ENCODE measurements around the gene MOGAT1. TPM values are rescaled to one million over a fixed set of nuclear protein-coding genes. Genes with fewer than 3 reads are reported as not detected.
"Not testable (repeated sequence)": the region's sequence is repeated elsewhere in the genome, so short reads cannot be mapped to it uniquely, and the experiment has no call there.

The MOGAT1 gene
- total and polyA plus RNA-seq, 9 of the 15 experiments (the other 6 are each of a cell fraction or from before 2014, with no cell fraction given): not detected

- intact Hi-C loops (cut with micrococcal nuclease): loop anchor here (5.0 kb wide), 2 partner anchors 279 to 409 kb away; no protein-coding TSS in a partner anchor
- H3K79me2 ChIP-seq (ENCODE audit: control insufficient read depth, insufficient read depth, low read length); H3K36me3 ChIP-seq (ENCODE audit: control insufficient read depth, insufficient read depth, low read length); H2AFZ ChIP-seq (ENCODE audit: low read depth, low read length); H3K27ac ChIP-seq (ENCODE audit: extremely low read depth, low read depth, low read length); H3K4me2 ChIP-seq (ENCODE audit: insufficient read depth, low read length); H3K9me1 ChIP-seq (ENCODE audit: control insufficient read depth, insufficient read depth, low read length); H4K20me1 ChIP-seq (replicated peaks; ENCODE audit: control insufficient read depth, insufficient read depth, low read length); H3K4me1 ChIP-seq (replicated peaks in 1 of 2; ENCODE audit: control insufficient read depth in 2 of 2, insufficient read depth in 2 of 2, low read length in 2 of 2); DNase-seq (ENCODE audit: extremely low read depth in 1 of 4, low spot score in 3 of 4); BruUV-seq (replicated peaks); H3K9me3 ChIP-seq (replicated peaks; ENCODE audit: control insufficient read depth, insufficient read depth, low read depth, low read length); H3K27me3 ChIP-seq (ENCODE audit: control insufficient read depth in 2 of 2, insufficient read depth in 2 of 2, low read length in 2 of 2); POLR2A ChIA-PET; FAIRE-seq; ATAC-seq; H3K4me3 ChIP-seq; H3K9ac ChIP-seq (ENCODE audit: insufficient read depth in 1 of 2, low read depth in 2 of 2, low read length in 2 of 2): not testable (repeated sequence)
- TF ChIP-seq ZNF431 (CRISPR knock-in tag; IDR thresholded peaks at IDR 0.05): peak; percentile 91
- in situ Hi-C loops (cut with MboI): loop anchor here (10.0 kb wide), 1 partner anchor 231 kb away; no protein-coding TSS in a partner anchor
- WGBS (ENCODE audit: insufficient coverage, low coverage, missing lambda C conversion rate): 26% methylated on average over 5 of the region's 5 CpGs
- CTCF ChIA-PET (ENCODE audit: low intra/inter-chr PET ratio): interaction anchor here (0.5 to 1.7 kb wide), 3 partner anchors 192 to 263 kb away, joined by 3 to 6 read pairs (median 4); no protein-coding TSS in a partner anchor
Measured at GRCh38 chr2:222693413-222693812, 22.0 kb downstream of the MOGAT1 start.

GRCh38 chr2:222693837-222694236, 22.4 kb downstream of the MOGAT1 start:
- BruUV-seq (replicated peaks): no TSS peak
- in situ Hi-C loops (cut with MboI): loop anchor here (10.0 kb wide), 1 partner anchor 231 kb away; no protein-coding TSS in a partner anchor
- no peak for TF ChIP-seq U2AF1 (optimal IDR thresholded peaks at IDR 0.05; ENCODE audit: low read depth, low read length)
- no peak for TF ChIP-seq TSHZ1 (CRISPR knock-in tag; IDR thresholded peaks at IDR 0.05)
- TF ChIP-seq CBFA2T2 (conservative IDR thresholded peaks at IDR 0.05): no peak
- peak in 2 of 3 experiments; percentile 27 to 43; a peak in 3 of 6 replicates for TF ChIP-seq CTCF (IDR thresholded peaks at IDR 0.05 in 2 of 3, conservative IDR thresholded peaks at IDR 0.05 in 1 of 3; ENCODE audit: insufficient read depth in 2 of 3, low read depth in 1 of 3, low read length in 3 of 3)
- TF ChIP-seq RAD21 (CRISPR knock-in tag; conservative IDR thresholded peaks at IDR 0.05 in 1 of 2, IDR thresholded peaks at IDR 0.05 in 1 of 2): peak in 1 of 2 experiments; percentile 51; a peak in 2 of 4 replicates
- no peak for TF ChIP-seq NEUROD1 (IDR thresholded peaks at IDR 0.05; ENCODE audit: borderline replicate concordance, low read depth, low read length, partially characterized antibody)
- TF ChIP-seq ZNF589 (CRISPR knock-in tag; IDR thresholded peaks at IDR 0.05; ENCODE audit: low read depth): no peak

More at GRCh38 chr2:222693837-222694236, 22.4 kb downstream of the MOGAT1 start:
- H3K9ac ChIP-seq (ENCODE audit: insufficient read depth in 1 of 2, low read depth in 2 of 2, low read length in 2 of 2): no peak overlapping the region
- FAIRE-seq: no peak
- peaks cover 0 to 4% of the 10 kb centered on the region in 2 experiments; a peak in 1 of 5 replicates for H3K4me1 ChIP-seq (replicated peaks in 1 of 2; ENCODE audit: control insufficient read depth in 2 of 2, insufficient read depth in 2 of 2, low read length in 2 of 2)
- H2AFZ ChIP-seq (ENCODE audit: low read depth, low read length): no peak overlapping the region
- no peak overlapping the region for H3K4me3 ChIP-seq
- ChIA-PET POLR2A (no interaction called here), CTCF (ENCODE audit: low intra/inter-chr PET ratio) (interaction anchor here (0.6 to 1.7 kb wide), 3 partner anchors 82 to 262 kb away, joined by 3 to 6 read pairs (median 4); no protein-coding TSS in a partner anchor)
- peak in 1 of 4 experiments; percentile 27 for DNase-seq (ENCODE audit: extremely low read depth in 1 of 4, low spot score in 3 of 4)
- intact Hi-C loops (cut with micrococcal nuclease): loop anchor here (5.0 kb wide), 2 partner anchors 278 to 408 kb away; no protein-coding TSS in a partner anchor
- H3K9me1 ChIP-seq (ENCODE audit: control insufficient read depth, insufficient read depth, low read length): no peaks in the 10 kb centered on the region
- H3K4me2 ChIP-seq (ENCODE audit: insufficient read depth, low read length): no peak overlapping the region
- no peak overlapping the region for H3K27ac ChIP-seq (ENCODE audit: extremely low read depth, low read depth, low read length)
- no peaks in the 10 kb centered on the region for H3K27me3 ChIP-seq (ENCODE audit: control insufficient read depth in 2 of 2, insufficient read depth in 2 of 2, low read length in 2 of 2)
- no peaks in the 10 kb centered on the region for H3K79me2 ChIP-seq (ENCODE audit: control insufficient read depth, insufficient read depth, low read length)
- H4K20me1 ChIP-seq (replicated peaks; ENCODE audit: control insufficient read depth, insufficient read depth, low read length): no peaks in the 10 kb centered on the region
- ATAC-seq: peak; percentile 83
- H3K9me3 ChIP-seq (replicated peaks; ENCODE audit: control insufficient read depth, insufficient read depth, low read depth, low read length): no peaks in the 10 kb centered on the region
- no peaks in the 10 kb centered on the region for H3K36me3 ChIP-seq (ENCODE audit: control insufficient read depth, insufficient read depth, low read length)
- WGBS (ENCODE audit: insufficient coverage, low coverage, missing lambda C conversion rate): 9% methylated on average over 1 of the region's 1 CpG
